Measurements from ENCODE around the gene NHS. TPM values are rescaled to one million over a fixed set of nuclear protein-coding genes. Genes with fewer than 3 reads are reported as not detected.
A peak's percentile ranks its signal among the peaks of the same experiment; 100 is the strongest.

NHS gene
- total RNA-seq, 4 donors from 2014 or later: 6.9 to 16.9 (median 9.9) TPM

DNA sequence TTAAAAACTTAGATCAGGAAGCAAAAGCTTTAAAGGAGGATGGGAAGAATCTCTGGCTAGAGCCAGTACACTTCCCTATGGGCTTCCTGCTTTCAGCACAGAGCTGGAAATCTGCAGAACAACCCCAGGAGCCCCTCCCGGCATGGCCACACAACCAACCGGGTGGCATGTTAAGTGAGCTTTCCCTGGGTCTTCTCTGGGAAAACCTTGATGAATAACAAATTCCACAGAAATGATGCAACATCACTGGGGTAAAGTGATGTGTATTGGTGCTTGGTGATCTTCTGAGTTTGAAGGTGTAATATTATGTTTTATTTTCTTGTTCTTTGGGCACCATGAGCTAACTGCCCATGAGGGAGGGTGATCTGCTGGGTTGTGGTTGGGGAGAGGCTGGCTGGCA is 22.1 kb downstream of the NHS start:
- DNase-seq: no peak
- intact Hi-C loops (cut with DNase I): no loop called here
- no peak overlapping the region for H3K4me3 ChIP-seq (replicated peaks in 1 of 3)
- no peaks in the 10 kb centered on the region for H3K36me3 ChIP-seq
- 67 to 73% methylated on average over 2 of the region's 2 CpGs for WGBS, 2 donors
- H3K27me3 ChIP-seq: no peaks in the 10 kb centered on the region
- H3K9me3 ChIP-seq: no peaks in the 10 kb centered on the region
- H3K4me1 ChIP-seq: no peaks in the 10 kb centered on the region
- no peak overlapping the region for H3K27ac ChIP-seq
- TF ChIP-seq POLR2A (IDR thresholded peaks at IDR 0.05): no peak
- TF ChIP-seq, protein P1, sequence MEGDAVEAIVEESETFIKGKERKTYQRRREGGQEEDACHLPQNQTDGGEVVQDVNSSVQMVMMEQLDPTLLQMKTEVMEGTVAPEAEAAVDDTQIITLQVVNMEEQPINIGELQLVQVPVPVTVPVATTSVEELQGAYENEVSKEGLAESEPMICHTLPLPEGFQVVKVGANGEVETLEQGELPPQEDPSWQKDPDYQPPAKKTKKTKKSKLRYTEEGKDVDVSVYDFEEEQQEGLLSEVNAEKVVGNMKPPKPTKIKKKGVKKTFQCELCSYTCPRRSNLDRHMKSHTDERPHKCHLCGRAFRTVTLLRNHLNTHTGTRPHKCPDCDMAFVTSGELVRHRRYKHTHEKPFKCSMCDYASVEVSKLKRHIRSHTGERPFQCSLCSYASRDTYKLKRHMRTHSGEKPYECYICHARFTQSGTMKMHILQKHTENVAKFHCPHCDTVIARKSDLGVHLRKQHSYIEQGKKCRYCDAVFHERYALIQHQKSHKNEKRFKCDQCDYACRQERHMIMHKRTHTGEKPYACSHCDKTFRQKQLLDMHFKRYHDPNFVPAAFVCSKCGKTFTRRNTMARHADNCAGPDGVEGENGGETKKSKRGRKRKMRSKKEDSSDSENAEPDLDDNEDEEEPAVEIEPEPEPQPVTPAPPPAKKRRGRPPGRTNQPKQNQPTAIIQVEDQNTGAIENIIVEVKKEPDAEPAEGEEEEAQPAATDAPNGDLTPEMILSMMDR (IDR thresholded peaks at IDR 0.05): no peak

DNA sequence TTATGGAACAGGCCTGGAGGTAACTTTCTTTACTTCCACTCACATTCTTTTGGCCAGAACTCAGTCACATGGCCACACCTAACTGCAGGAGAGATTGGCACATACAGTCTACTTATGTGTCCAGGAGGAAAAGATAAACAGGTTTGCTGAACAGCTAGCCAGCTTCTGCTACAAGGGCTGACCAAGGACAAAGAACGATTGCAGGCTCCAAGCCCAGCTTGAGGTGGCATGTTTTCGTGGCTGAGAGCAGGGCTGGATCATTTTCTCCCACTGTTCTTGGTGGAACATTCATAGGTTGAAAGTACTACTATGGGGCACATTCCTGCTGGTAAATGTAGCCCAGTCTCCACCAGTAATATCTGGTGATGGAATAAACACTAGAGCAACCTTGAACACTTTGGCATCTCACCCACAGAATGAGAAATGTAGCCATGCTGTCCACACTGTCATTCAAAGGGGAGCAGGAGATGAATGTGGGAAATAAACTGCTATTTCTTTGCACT is 28.2 kb downstream of the NHS start:
- TF ChIP-seq, protein P1 (IDR thresholded peaks at IDR 0.05): no peak
- TF ChIP-seq POLR2A (IDR thresholded peaks at IDR 0.05): no peak
- Histone ChIP-seq H3K27me3 (no peaks in the 10 kb centered on the region), H3K27ac (no peak overlapping the region), H3K4me1 (no peaks in the 10 kb centered on the region), H3K4me3 (replicated peaks in 1 of 3) (no peak overlapping the region), H3K36me3 (no peaks in the 10 kb centered on the region), H3K9me3 (no peaks in the 10 kb centered on the region)
- intact Hi-C loops (cut with DNase I): no loop called here
- peak; percentile 5 to 36 for DNase-seq
- WGBS, 2 donors: 25 to 28% methylated on average over 2 of the region's 2 CpGs

DNA sequence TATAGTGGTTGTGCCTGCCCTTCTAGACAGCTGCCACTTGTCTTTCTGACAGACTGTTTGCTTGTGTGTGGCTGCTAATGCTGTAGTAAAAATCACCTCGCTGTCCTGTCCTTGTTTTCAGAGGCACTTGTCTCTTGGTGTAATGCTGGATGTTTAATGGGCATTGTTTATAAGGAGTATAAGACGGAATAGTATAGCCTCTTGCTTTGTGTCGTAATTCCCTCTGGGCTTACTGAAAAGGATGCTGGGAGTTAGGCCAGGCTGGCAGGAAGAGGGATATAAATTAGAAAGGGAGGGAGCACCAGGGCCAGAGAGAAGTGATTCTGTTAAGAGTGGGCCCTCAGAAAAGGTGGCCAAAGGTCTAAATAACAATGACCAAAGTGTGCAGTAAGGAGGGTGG is 29.0 kb downstream of the NHS start:
- H3K27ac ChIP-seq: no peak overlapping the region
- WGBS, 2 donors: 74 to 91% methylated on average over 3 of the region's 3 CpGs

DNA sequence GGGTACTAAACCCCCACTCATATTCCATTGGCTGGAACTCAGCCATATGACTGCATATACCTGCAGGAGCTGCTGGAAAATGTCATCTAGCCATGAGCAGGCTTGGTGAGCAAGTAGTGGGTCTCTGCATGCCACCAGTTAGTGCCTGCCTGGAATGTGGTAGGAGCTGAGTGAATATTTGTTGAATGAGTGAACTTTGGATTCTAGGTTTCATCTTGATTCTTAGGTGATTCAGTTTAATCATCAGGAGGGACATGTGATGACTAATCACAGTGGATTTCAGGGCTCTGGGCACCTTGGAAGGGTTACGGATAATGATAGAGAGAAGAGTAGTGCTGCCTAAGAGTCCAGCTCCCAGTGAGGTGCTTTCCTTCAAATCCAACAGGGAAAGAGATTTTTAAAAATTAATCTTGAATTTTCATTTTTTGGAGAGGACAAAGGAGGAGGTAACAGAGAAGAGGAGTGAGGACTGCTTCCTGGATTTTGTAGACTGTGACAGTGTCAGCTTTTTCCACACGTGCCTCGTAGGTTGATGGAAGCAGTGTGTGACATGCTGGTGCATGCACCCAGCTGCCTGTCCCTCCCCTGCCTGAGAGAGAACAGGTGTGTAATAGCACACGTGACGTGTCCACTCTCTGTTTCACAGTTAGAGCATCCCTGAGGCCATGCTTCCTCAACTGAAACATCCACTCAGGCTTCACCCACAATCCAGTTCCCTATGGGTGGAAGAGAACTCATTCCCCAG is 30.4 kb downstream of the NHS start:
- Histone ChIP-seq H3K27ac (no peak overlapping the region), H3K4me3 (replicated peaks in 1 of 3) (no peak overlapping the region), H3K4me1 (no peaks in the 10 kb centered on the region), H3K27me3 (no peaks in the 10 kb centered on the region), H3K36me3 (no peaks in the 10 kb centered on the region), H3K9me3 (no peaks in the 10 kb centered on the region)
- no peak for DNase-seq
- intact Hi-C loops (cut with DNase I): no loop called here
- TF ChIP-seq, protein P1 (IDR thresholded peaks at IDR 0.05): no peak
- 90 to 95% methylated on average over 5 of the region's 5 CpGs for WGBS, 2 donors

More for the DNA sequence above, 29.0 kb downstream of the NHS start:
- intact Hi-C loops (cut with DNase I): no loop called here
- Histone ChIP-seq H3K4me1 (no peaks in the 10 kb centered on the region), H3K36me3 (no peaks in the 10 kb centered on the region), H3K9me3 (no peaks in the 10 kb centered on the region), H3K4me3 (replicated peaks in 1 of 3) (no peak overlapping the region), H3K27me3 (no peaks in the 10 kb centered on the region)
- TF ChIP-seq POLR2A (IDR thresholded peaks at IDR 0.05): no peak
- TF ChIP-seq, protein P1 (IDR thresholded peaks at IDR 0.05): no peak
- no peak for DNase-seq

DNA sequence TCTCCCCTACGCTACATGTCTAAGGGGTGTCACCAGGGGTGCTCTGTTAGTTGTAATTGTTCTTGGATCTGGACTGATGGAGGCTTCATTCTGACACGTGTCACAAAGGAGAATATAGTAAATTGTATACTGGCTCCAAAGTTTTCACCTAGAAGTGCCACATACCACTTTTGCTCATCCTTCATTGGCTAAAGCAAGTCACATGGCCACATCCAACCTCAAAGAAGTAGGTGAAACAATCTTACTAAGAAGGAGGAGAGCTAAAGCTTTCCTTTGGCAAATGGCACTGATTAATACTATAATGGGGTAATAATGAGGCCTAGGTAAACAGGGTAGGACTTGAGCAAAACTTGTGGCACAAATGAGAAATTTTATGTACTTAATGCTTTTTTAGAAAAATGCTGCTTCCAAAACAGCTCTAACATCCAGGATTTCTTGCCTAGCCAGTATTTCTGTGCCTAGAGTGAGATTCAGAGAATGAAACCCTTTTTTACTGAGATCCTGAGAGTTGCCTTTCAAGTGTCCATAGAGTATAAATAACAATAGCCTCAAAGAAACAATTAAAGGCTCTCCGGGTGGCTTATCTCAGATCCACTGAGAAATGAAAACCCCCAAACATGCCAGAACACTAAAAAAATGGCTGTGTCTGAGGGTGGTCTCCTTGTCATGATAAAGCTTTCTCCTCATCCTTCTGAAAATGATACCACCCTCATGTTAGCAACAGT is 34.7 kb downstream of the NHS start:
- Histone ChIP-seq H3K4me3 (replicated peaks in 1 of 3) (no peak overlapping the region), H3K4me1 (no peaks in the 10 kb centered on the region), H3K9me3 (no peaks in the 10 kb centered on the region), H3K36me3 (no peaks in the 10 kb centered on the region), H3K27ac (no peak overlapping the region), H3K27me3 (no peaks in the 10 kb centered on the region)
- 76 to 92% methylated on average over 3 of the region's 3 CpGs for WGBS, 2 donors
- no peak for TF ChIP-seq POLR2A (IDR thresholded peaks at IDR 0.05)
- TF ChIP-seq, protein P1 (IDR thresholded peaks at IDR 0.05): no peak
- no peak for DNase-seq
- intact Hi-C loops (cut with DNase I): no loop called here

Data from thyroid gland (tissue), 4 donors.